HG02798 (cell line): ENCODE data around the gene CHRNB1.

Source experiments
- ATAC-seq: cut with Tn5 transposase; IDR thresholded peaks from one replicate; pipeline ENCODE4 v1.9.1; 2021; ENCODE audit warnings: mild to moderate bottlenecking; ENCODE audit not compliant: unreplicated experiment, poor library complexity

The CHRNB1 gene, protein sequence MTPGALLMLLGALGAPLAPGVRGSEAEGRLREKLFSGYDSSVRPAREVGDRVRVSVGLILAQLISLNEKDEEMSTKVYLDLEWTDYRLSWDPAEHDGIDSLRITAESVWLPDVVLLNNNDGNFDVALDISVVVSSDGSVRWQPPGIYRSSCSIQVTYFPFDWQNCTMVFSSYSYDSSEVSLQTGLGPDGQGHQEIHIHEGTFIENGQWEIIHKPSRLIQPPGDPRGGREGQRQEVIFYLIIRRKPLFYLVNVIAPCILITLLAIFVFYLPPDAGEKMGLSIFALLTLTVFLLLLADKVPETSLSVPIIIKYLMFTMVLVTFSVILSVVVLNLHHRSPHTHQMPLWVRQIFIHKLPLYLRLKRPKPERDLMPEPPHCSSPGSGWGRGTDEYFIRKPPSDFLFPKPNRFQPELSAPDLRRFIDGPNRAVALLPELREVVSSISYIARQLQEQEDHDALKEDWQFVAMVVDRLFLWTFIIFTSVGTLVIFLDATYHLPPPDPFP

DNA sequence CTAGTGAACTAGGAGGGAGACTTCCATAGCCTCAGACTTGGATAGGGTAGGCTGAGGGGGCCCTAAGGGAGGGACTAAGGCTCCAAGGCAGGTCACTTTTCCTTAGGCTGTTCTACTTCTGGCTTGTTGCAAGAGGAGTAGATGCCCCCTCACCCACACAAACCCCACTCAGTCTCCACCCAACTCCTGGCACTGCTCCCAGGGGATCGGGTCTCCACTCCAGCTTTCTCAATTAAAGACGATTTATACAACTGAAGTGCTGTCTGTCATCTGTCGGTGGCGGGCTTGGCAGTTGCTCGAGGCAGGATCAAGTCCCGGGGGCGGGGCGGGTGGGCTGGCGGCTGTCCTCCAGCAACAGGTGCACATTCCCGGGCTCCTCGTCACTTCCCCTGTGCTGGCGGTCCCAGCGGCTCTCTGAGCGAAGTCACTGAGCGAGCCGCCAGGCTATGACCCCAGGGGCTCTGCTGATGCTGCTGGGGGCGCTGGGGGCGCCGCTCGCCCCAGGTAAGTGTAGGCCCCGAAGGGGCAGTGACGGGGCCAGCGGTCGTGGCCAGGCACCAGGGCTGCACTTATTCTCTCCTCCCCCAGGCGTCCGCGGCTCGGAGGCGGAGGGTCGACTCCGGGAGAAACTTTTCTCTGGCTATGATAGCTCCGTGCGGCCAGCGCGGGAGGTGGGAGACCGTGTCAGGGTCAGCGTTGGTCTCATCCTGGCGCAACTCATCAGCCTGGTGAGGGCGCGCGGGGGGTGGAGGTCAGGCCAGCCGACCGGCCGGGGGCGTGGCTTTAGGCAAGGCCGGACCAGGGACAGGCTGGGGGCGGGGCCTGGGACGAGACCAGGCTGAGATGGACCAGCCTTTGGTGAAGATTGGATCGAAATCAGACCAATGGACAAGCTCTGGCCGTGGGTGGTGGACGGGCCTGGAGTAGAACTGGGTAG, at the start of gene CHRNB1:
CHRNB1 (plus strand) TSS at position 380 of the 937 bp plus-strand sequence; CDS start at position 447, 67 bp downstream.
- peak; percentile 62 for ATAC-seq

DNA sequence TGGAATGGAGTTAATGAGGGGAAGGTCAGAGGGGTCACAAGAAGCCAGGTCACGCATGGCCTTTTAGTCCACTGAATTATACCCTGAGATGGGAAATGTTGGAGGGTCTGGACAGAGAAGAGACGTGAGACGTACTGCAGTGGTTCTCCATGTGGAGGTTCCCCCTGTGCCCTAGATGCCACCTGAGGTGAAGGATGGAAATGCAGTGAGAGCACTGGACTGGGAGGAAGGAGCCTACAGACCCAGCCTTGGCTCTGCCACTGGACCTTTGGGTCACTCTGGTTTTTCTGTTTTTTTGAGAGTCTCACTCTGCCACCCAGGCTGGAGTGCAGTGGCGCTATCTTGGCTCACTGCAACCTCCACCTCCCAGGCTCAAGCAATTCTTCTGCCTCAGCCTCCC, 48.7 kb upstream of the CHRNB1 start:
- no peak for ATAC-seq

DNA sequence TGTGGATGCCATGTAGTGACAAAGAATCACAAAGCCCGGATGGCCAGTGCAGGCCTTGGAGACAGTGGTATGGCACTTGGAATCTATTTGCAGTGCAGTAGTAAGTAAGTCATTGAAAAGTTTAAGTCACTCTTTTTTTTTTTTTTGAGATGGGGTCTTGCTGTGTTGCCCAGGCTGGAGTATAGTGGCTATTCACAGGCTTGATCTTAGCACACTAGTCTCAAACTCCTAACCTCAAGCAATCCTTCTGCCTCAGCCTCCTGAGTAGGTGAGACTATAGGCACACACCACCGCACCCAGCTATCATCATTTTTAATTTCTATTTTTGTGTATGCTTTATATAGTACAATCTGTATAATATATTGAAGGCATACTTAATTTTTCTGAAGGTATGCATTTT, 46.2 kb upstream of the CHRNB1 start:
- no peak for ATAC-seq

DNA sequence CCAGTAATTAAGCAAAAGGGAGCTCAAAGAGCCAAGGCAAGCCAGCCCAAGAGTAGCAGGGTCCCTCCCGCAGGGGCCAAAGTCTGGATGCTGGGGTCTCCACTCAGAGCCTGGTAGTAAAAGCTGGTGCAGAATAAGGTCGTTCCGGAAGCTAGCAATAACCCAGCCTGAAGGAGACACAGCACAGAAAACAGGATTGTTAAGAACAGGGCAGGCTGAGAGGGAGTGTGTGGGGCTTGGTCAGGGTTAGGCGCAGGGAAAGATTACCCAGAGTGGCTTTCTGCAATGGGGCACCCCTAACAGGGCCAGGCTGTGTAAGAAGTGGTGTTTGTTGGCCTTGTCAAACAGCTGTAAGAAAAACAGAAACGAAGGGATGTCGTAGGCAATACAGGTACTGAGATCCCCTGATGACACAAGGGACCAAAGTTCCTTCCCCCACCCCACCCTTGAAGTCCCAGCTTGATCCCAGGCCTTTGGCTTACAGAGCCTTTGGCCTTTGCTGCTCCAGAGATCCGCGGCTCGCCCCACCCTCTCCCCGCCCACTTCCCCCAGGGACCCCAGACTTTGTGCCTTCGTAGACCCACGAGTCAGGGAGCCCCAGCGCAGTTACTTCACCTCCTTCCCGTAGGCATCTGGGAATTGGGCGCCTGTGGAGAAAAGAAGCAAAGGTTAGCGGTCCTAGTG, 41.7 kb upstream of the CHRNB1 start:
- no peak for ATAC-seq

DNA sequence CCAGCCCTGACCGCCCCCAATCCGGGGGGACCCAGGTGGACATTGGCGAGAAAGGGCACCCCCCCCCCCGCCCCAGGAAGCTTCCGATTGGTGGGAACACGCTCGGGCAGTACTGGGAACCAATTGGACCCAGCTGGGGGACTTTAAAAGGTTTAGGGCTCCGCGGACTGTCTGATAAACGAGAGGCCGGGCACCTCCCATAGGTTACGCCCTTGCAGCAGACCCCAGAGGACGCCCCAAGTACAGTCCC, 41.2 kb upstream of the CHRNB1 start:
- no peak for ATAC-seq

DNA sequence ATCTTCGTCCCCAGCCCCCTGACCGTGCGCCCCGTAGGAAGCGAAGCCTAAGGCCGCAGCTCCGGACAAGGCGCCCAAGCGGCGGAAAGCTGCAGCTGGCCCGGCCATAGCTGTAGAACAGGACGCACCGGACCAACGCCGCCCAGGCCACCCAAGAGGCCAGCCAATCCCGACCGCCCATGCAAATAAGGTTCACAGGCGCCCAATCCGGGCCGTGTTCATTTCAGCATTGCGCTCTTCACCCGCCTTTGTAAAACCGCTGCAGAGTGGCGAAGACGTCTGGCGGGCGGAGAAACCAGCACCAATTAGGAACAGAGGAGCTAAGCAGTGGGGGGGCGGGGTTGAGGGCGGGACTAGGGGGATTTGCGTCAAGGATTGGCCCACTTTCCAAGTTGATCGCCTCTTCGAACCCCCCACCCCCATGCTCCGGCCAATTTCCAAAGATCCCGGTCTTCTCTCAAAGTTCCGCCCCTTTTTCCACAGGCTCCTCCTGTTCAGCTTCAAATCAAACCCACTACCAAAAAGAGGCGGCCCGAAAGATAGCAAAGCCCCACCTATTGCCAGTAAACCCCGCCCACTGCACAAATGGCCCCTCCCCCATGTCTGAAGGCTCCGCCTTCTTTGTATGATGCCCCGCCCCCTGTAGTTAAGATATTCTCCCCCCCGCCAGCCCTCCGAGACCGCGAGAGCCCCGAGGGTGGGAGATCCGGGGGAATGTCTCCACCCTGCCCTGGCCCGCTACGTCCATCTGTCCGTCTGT, 40.7 kb upstream of the CHRNB1 start, which contains the start of gene TMEM256:
TMEM256 (minus strand) TSS at position 121 of the 760 bp plus-strand sequence; CDS start at position 108, 13 bp downstream.
- ATAC-seq: peak; percentile 95

DNA sequence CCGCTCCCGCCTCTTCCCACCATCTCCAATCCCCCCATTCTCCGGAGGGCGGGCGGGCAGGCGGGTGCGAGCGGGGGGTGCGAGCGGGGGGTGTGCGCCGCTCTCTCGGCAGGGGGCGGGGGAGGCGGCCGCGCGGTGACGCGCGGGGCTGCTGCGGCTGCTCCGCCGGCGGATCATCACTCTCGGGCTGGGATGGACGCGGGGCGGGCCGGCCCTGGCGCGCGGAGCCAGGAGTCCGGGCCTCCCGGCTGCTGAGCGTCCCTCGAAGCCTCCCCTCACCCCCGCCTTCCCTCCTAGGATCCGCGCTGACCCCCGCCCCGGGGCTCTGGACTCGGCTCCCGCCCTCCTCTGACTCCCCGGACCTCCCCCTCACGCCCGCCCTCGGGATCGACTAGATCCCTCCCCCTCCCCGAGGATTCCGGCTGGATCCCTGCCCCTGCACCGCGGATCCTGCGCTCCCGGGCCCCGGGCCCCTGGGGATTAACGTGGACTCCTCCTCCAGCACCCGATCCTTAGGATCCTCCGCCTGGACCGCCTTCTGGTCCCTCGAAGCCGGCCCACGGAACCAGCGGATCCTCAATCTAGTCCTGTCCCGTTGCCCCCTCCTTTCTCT, 40.0 kb upstream of the CHRNB1 start:
- ATAC-seq: peak; percentile 13

DNA sequence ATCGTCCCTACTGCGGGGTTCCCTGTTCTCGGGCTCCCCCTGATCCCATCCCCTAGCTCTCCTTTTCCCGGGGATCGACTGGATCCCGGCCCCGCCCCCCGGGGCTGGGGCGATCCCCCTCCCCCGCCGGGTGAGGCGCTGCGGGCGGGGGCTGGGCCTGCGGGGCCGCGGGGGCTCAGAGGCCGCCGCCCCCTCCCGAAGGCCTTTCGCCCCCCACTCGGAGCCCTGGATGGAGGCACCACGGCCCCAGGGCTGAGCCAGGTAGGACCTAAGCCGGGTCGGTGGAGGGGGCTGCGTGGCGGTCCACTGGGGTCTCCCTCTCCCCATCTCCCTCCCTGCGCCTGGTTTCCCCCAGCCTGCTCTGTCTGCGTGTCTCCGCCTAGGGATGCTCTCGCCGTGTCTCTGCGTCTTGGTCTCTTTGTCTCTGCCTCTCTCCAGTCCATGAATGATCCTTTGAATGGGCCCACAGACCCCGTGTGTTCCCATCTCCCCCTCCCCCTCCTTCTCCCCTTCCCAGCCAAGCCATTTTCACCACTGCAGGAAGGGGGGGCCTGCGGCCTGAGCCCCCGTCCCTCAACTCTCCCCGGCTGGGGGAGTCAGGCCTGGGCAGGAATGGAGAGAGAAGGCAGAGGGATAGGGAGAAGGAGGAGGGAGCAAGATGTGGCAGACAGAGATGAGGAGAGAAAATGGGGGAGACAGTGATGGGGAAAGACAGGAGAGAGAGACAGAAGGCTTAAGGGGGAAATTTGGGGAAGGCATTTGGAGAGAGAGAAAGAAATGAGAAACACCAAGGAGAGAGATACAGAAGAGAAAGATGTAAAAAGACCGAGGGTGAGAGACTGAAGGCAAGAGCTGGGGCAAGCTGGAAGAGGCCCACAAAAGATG, 39.3 kb upstream of the CHRNB1 start:
- ATAC-seq: no peak

DNA sequence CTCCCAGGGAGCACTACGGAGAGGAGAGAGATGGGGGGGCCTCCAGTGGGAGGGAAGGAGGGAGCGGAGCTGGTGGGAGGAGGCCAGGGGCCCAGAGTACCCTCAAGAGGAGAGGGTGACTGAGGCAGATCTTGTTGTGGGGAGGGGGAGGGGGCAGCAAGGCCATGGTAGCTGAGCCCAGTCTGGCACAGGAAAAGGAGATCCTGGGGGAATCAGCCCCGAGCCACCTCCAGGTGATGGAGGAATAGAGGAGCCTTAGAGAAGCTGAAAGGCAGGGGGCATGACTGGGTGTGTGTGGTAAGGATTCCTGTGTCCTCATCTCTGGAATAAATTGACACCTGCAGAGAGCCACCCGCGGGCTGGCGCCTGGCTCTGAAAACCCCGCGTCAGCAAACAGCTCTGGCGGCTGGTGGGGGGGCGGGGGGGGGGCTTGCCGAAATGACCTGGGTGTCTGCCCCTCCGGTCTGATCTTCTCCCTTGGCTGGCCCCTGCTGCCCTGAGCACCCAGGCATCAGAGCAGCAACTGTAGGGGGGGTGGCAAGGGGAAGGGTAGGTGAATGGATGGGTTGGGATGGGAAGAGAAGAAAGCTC, 38.5 kb upstream of the CHRNB1 start:
- ATAC-seq: no peak

DNA sequence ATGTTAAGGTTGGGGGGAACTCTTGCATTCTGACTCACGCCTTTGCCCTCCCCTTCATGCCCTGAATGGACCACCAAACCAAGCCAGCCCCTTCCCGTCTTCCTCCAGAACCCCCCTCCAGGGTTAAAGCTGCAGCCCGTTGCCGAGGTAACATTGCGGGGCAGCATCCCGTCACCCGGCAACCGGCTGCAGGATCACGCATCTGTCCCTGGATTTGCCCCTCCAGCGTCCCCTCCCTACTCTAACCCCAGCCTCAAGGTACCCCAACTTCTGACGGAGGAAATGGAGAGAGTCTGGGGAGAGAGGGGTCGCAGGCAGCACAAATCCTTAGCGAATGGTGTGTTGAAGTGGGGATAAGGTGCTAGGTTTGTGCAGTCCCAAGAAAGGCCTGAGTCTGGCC, 37.8 kb upstream of the CHRNB1 start:
- no peak for ATAC-seq

DNA sequence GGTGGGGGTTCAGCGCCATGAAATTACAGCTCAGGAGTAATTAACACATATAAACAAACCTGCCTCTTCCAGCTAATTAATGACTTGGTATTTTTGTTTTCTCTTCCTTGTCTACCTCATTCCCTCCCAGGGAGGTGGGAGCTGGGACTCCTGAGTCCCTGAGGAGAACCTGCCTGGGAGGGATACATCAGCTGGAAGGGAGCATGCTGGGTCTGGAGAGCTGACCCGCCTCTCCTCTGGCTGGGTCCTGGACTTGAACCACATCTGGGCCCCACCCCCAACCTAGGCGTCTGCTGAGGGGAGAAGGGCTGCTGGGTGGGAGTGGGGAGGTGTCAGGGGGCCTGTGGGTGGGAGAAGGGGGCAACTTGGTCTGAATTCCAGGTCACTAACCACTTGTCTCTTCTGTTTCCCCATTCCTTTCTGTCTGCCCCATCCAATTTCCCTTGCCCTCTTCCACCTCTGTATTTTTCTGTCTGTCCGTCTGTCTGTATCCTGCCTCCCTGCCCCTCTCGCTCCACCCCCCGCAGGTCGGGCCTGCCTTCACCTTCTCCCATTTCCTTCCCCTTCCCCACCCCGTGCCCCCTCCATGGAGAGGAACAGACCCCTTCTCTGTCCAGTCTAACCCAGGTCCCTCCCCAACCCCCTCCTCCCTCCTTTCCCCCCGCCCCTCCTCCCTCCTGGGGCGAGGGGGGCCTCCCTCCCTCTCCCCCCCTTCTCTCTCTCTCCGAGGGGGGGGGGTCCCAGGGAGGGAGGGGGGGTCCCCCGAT, 37.2 kb upstream of the CHRNB1 start, which contains the start of gene NLGN2:
NLGN2 (plus strand) TSS at position 361 of the 767 bp plus-strand sequence. CDS start 411 bp downstream, outside the sequence.
- ATAC-seq: no peak

DNA sequence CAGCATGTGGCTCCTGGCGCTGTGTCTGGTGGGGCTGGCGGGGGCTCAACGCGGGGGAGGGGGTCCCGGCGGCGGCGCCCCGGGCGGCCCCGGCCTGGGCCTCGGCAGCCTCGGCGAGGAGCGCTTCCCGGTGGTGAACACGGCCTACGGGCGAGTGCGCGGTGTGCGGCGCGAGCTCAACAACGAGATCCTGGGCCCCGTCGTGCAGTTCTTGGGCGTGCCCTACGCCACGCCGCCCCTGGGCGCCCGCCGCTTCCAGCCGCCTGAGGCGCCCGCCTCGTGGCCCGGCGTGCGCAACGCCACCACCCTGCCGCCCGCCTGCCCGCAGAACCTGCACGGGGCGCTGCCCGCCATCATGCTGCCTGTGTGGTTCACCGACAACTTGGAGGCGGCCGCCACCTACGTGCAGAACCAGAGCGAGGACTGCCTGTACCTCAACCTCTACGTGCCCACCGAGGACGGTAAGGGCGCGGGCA, 36.6 kb upstream of the CHRNB1 start:
- no peak for ATAC-seq

DNA sequence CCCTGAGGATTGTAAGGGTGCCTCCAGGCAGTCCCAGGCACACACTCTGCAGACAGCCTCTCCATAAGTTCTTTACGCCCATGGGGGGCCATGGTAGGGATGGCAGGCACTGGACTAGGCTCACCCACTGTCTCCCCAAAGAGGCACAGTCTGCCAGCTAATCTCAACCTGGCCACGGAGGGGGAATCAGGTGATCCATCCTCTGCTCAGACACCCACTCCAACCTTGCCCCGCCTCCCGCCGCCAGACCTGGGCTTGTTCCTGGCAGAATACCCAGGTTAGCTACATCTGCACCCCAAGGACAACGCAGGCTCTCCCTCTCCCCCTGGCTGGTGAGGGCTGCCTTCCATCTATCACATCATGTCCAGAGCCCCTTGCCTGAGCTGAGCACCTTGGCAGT, 36.0 kb upstream of the CHRNB1 start:
- ATAC-seq: no peak

DNA sequence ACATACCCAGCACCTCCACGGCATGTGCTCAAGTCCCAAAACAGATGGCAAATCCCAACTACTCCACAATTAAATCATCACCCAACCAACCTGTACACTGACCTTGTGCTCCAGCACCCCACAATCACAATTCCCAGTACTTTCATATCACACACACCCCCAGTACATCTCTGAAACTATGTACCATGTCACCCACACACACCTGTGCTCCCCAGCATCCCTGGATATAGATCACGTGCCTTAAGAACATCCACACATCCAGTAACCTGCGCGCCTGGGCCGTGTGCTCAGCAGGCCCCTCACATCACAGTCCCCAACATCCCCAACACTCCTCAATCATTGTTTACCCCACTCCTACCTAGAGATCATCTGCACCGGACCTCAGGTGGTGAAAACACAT, 35.1 kb upstream of the CHRNB1 start:
- ATAC-seq: no peak

DNA sequence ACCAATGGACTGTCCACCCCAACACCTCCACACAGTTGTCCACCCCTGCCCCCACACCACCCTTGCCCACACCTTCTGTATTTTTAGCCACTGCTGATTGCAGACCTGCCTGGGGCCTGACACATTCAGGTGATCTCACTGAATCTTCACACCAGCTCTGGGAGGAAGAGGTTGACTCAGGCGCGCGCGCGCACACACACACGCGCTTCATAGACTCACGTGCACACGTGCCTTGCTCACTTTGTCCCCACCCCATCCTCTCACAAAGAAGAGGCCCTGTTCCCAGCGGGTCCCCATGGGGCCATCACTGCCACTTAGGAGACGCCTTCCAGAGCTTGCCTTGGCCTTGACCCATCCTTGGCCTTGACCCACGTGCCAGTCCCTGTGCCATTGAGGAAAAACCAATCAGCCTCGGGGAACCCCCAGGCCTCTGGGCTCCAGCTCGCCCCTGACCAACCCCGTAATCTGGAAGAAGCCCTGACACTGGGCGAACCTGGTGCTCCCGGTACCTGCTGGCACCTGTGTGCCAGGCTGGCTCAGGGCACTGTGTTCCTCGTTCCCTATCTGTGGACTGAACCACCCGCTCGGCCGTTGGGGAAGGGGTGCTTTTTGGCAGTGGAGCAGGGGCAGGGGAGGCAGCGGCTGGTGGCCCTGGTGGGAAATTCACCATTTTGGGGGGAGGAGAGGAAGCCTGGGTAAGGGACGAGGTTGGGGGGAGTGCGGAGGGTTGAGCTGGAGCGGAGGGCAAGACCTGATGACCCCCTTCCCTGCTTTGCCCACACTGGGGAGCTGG, 34.0 kb upstream of the CHRNB1 start:
- ATAC-seq: no peak

DNA sequence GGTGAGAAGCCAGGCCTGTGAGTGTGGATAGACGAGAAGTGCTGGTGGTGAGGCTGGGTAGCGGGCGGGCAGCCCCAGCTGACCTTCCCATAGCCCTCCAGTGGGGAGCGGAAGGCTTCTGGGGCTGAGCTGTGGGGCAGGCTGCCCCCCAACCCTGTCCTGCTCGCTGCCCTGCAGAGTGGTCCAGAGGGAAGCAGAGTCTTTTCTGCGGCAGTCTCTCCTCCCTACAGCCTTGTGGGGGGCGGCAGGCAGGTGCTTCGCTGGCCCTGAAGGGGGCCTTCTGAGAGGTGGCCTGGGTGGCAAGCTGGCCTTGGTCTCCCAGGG, 33.5 kb upstream of the CHRNB1 start:
- no peak for ATAC-seq
